Heart left ventricle (tissue), 16 donors: ENCODE data around the gene CSF1R. TPM values are rescaled to one million over a fixed set of nuclear protein-coding genes. Genes with fewer than 3 reads are reported as not detected.

Experiments
- ATAC-seq, 4 donors: fragments of 200-7000 bp; cut with Tn5 transposase; one replicate each; pipeline ENCODE4 v1.9.1; 2020 to 2022; ENCODE audit warnings: moderate library complexity in 4 of 4, mild to moderate bottlenecking in 3 of 4, moderate number of reproducible peaks in 1 of 4
- DNase-seq, 5 donors: peaks; one replicate each; pipeline ENCODE4 v3.0.0-alpha.2; 2020
- H3K27ac ChIP-seq, 12 donors: fragments of 200-600 bp; sonication (generic) in 4 of 12; one replicate each; pipeline versions ENCODE4 v1.5.0 to v1.8.0; 2016 to 2022; ENCODE audit warnings: mild to moderate bottlenecking in 2 of 12
- H3K27me3 ChIP-seq, 9 donors: fragments of 200-600 bp; sonication (generic) in 2 of 9; one replicate each; pipeline versions ENCODE4 v1.5.1 to v1.8.0; 2016 to 2022; ENCODE audit warnings: mild to moderate bottlenecking in 3 of 9
- H3K36me3 ChIP-seq, 9 donors: fragments of 200-600 bp; sonication (generic) in 2 of 9; one replicate each; pipeline versions ENCODE4 v1.5.0 to v1.8.0; 2018 to 2022; ENCODE audit warnings: mild to moderate bottlenecking in 2 of 9
- H3K4me1 ChIP-seq, 12 donors: fragments of 200-600 bp; sonication (generic) in 4 of 12; one replicate each; pipeline versions ENCODE4 v1.5.0 to v1.8.0; 2016 to 2022; ENCODE audit warnings: mild to moderate bottlenecking in 3 of 12
- H3K4me3 ChIP-seq, 12 donors: fragments of 200-600 bp; sonication (generic) in 4 of 12; one replicate each; pipeline versions ENCODE4 v1.5.0 to v1.8.0; 2017 to 2022; ENCODE audit warnings: mild to moderate bottlenecking in 9 of 12, moderate library complexity in 4 of 12
- H3K9me3 ChIP-seq, 12 donors: fragments of 200-600 bp; sonication (generic) in 4 of 12; one replicate each; pipeline versions ENCODE4 v1.5.0 to v1.8.0; 2016 to 2022; ENCODE audit warnings: mild to moderate bottlenecking in 1 of 12
- POLR2A ChIP-seq, 2 donors: fragments of 450-650 bp; IDR thresholded peaks; one replicate each; pipeline ENCODE4 v1.6.1; 2017; ENCODE audit warnings: antibody characterized with exemption in 2 of 2, mild to moderate bottlenecking in 2 of 2, moderate library complexity in 2 of 2
- WGBS, 4 donors: extraction: QIAGEN DNeasy Blood & Tissue Kit in 2 of 4; methylation state at CpG; one replicate each; pipeline versions ENCODE4 v1.1.5 to v1.1.7; 2013 to 2018; 5-methylcytosine and 5-hydroxymethylcytosine counted together
- intact Hi-C, 10 donors: fragments of 100-400 bp; cut with DNase I; formaldehyde crosslinking; loops; one replicate each; pipeline versions ENCODE4 v1.11.1 to v1.14.2; 2022
- polyA plus RNA-seq, 2 donors: library from polyadenylated mRNA; stranded (reverse); fragments of 200-250 nt; gene quantifications; one replicate each; pipeline ENCODE4 v1.2.3, GENCODE V29; 2013
- total RNA-seq, 9 donors: library from RNA; depleted of rRNA in 2 of 9; stranded (reverse); fragments of >200 nt in 2 of 9; fragmentation: NEBNext Ultra II Directional in 3 of 9; extraction: Animal tissue kit (Norgen Biotek cat#: 25700) in 3 of 9; gene quantifications; one replicate each; pipeline versions ENCODE4 v1.1.0 to v1.2.4, GENCODE V29; 2016 to 2023
- TF ChIP-seq, protein P1 (sequence below), 12 donors: fragments of 200-600 bp; sonication (generic) in 4 of 12; IDR thresholded peaks; one replicate each; pipeline versions ENCODE4 v1.5.0 to v1.8.0; 2018 to 2022; ENCODE audit warnings: antibody characterized with exemption in 12 of 12, mild to moderate bottlenecking in 5 of 12
- donor health status: ischemic (EF 13 %, LVEDD 7.1; RV severe dilation, severe dysfunction).
- donor health status: healthy with polysubstance abuse.
- donor health status: DM: no; HTN: yes; CAD: no.
- donor health status: DM: no; HTN: no; CAD: no.
- donor health status: ischemic (EF 25% LVEDD 6.9; RV normal size, moderate dysfunction).
- donor health status: ischemic (EF 25% LVEDD 5.7; RV mildly dilated, moderate dysfunction).
- donor health status: healthy.
- donor health status: DM: yes; HTN: yes; CAD: no.
- donor health status: ischemic (EF 35%, LVEDD 5.7; RV mildly dilated, moderate dysfunction).
- donor health status: nonischemic (EF 11% LVEDD 7.7; RV severe dilation, severe dysfunction).
- donor health status: DM: yes; HTN: yes; CAD: no.
- donor health status: PGD.
- donor health status: ischemic (EF 29% LVEDD 5.4; RV normal size, mild dysfunction).
- donor health status: nonischemic (EF 23%, LVEDD 6.1; RV moderate dilation, normal function).

CSF1R gene
- total and polyA plus RNA-seq, 11 donors = 5.0 to 143 (median 10.7) TPM

DNA sequence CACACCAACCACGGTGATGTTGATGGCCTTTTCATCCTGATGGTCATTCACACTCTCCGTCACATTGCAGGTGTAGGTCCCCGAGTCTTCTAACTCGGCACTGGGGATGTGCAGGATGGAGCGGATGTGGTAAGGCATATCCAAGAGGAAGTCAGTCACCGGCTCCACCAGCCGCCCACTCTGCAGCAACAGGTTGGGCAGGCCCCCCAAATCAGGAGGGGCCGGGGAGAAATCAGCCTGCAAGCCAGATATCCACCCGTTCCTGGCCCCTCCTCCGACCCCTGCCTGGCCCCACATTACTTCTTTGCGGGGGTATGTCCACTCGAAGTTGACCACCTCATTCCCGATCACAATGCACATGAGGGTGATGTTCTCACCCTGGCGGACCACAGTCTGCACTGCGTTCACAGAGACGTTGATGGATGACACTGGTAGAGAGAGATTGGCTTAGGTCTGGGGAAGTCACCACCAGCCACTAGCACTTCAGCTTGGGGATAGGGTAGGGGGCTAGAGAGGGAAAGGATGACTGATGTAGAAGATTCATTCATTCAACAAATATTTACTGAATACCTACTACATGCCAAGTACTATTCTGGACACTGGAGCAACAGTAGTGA lies 47.3 kb upstream of the CSF1R start:
- peak in 1 of 5 donors; percentile 40 for DNase-seq
- H3K27me3 ChIP-seq = no peaks in the 10 kb centered on the region
- peak overlapping the region in 8 of 12 donors; percentile 1 to 94 (median 43) for H3K27ac ChIP-seq
- H3K36me3 ChIP-seq = peaks cover 0 to 74% (median 7%) of the 10 kb centered on the region in 9 donors
- 66 to 77% (median 71%) methylated on average over 14 to 16 of the region's 16 CpGs for WGBS, 4 donors
- H3K4me3 ChIP-seq = no peak overlapping the region
- peaks cover 2 to 86% (median 41%) of the 10 kb centered on the region in 12 donors for H3K4me1 ChIP-seq
- H3K9me3 ChIP-seq = no peaks in the 10 kb centered on the region
- TF ChIP-seq, protein P1, sequence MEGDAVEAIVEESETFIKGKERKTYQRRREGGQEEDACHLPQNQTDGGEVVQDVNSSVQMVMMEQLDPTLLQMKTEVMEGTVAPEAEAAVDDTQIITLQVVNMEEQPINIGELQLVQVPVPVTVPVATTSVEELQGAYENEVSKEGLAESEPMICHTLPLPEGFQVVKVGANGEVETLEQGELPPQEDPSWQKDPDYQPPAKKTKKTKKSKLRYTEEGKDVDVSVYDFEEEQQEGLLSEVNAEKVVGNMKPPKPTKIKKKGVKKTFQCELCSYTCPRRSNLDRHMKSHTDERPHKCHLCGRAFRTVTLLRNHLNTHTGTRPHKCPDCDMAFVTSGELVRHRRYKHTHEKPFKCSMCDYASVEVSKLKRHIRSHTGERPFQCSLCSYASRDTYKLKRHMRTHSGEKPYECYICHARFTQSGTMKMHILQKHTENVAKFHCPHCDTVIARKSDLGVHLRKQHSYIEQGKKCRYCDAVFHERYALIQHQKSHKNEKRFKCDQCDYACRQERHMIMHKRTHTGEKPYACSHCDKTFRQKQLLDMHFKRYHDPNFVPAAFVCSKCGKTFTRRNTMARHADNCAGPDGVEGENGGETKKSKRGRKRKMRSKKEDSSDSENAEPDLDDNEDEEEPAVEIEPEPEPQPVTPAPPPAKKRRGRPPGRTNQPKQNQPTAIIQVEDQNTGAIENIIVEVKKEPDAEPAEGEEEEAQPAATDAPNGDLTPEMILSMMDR (IDR thresholded peaks at IDR 0.05) = no peak
- no peak for TF ChIP-seq POLR2A (IDR thresholded peaks at IDR 0.05)
- no peak for ATAC-seq
- intact Hi-C loops = loop anchor here in 5 of 10 donors (2.0 to 10.0 kb wide), 3 partner anchors 83 to 301 kb away; partner anchors contain the start of gene TCOF1 (in 1 of the 5)

DNA sequence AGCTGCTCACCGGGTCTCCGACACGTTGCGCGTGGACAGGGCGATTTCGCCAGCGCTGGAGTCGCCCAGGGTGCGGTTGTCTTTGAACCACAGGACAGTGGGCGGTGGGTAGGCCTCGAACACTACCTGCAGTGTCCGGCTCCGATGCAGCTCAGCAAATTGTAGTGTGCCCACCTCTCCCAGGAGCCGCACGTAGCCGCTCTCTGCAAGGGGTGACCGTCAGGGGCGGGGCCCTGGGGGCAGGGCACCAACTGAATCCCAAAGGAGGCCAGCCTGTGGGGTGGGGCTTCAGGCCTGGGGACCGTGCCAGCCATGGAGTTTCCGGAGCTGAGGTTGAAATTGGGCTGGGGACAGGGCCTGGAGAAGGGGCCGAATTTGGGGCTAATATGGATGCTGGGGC lies 46.4 kb upstream of the CSF1R start:
- H3K9me3 ChIP-seq = no peaks in the 10 kb centered on the region
- H3K4me1 ChIP-seq = peaks cover 0 to 76% (median 32%) of the 10 kb centered on the region in 12 donors
- ATAC-seq = no peak
- H3K36me3 ChIP-seq = peaks cover 0 to 83% (median 7%) of the 10 kb centered on the region in 9 donors
- no peak for TF ChIP-seq POLR2A (IDR thresholded peaks at IDR 0.05)
- TF ChIP-seq, protein P1 (IDR thresholded peaks at IDR 0.05) = no peak
- H3K4me3 ChIP-seq = no peak overlapping the region
- 85 to 96% (median 87%) methylated on average over 12 to 22 of the region's 22 CpGs for WGBS, 4 donors
- DNase-seq = no peak
- intact Hi-C loops = loop anchor here in 5 of 10 donors (2.0 to 10.0 kb wide), 3 partner anchors 84 to 302 kb away; partner anchors contain the start of gene TCOF1 (in 1 of the 5)
- H3K27me3 ChIP-seq = no peaks in the 10 kb centered on the region
- H3K27ac ChIP-seq = peak overlapping the region in 11 of 12 donors; percentile 17 to 94 (median 41)

DNA sequence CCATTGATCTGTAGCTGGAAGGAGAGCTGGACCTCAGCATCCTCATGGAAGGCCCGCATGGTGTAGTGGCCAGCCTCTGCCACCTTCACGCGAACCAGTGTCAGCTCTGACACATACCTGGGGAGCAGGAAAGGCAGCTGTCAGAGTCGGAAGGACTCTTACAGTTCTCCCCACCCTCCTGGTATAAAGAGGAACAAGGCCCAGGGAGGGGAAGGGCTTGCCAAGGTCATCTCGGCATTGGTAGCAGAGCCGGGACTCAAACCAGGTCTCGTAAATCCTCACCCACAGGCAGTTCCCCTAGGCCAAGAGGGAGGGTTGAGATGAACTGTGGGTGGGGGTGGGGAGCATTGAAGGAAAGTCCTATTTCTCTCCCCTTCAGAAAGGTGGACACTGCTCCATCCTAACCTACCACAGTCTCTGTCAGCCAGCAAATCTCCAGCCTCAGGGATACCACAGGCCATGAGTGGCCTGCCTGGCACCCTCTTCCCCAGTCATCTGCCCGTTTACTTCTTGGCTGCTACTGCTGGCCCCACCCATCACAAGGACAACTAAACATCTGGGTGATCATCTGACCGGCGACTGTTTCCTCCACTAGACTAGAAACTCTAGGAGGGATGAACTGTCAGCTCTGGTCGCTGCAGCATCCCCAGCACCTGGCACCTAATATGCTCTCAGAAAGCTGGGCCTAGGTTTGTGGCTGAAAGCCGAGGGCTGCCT lies 45.8 kb upstream of the CSF1R start:
- intact Hi-C loops = loop anchor here in 9 of 10 donors (2.0 to 10.0 kb wide), 5 partner anchors 29 to 303 kb away; partner anchors contain the start of gene TCOF1 (in 1 of the 9)
- peaks cover 0 to 70% (median 26%) of the 10 kb centered on the region in 12 donors for H3K4me1 ChIP-seq
- WGBS, 4 donors = 59 to 65% (median 62%) methylated on average over 12 of the region's 12 CpGs

More for the DNA sequence above, 45.8 kb upstream of the CSF1R start:
- Histone ChIP-seq H3K4me3 (no peak overlapping the region), H3K27me3 (no peaks in the 10 kb centered on the region), H3K9me3 (no peaks in the 10 kb centered on the region), H3K27ac (peak overlapping the region in 9 of 12 donors; percentile 25 to 94 (median 50)), H3K36me3 (peaks cover 0 to 87% (median 9%) of the 10 kb centered on the region in 9 donors)
- ATAC-seq (no peak), DNase-seq (no peak)
- TF ChIP-seq, protein P1 (IDR thresholded peaks at IDR 0.05) = no peak
- TF ChIP-seq POLR2A (IDR thresholded peaks at IDR 0.05) = no peak
